SK-N-SH (cell line): Measurements from ENCODE around the gene UBE3B. TPM values are rescaled to one million over a fixed set of nuclear protein-coding genes. Genes with fewer than 3 reads are reported as not detected.

Experiments used
- CTCF ChIA-PET: fragments of 300-600, 350-600 bp; formaldehyde crosslinking; extraction: SDS; loops from one replicate; lab custom pipeline; 2021; lab: Yijun Ruan, JAX
- POLR2A ChIA-PET: fragments of 350-600 bp; sonication (Branson Sonifier 250); formaldehyde crosslinking; extraction: SDS; loops from one replicate; lab custom pipeline; 2020; ENCODE audit warnings: antibody characterized with exemption, inconsistent platforms; lab: Yijun Ruan, JAX
- DNase-seq: peaks from one replicate; pipeline ENCODE4 v3.0.0; 2012
- H2AFZ ChIP-seq: fragments of 200-600 bp; sonication (generic); 2 replicates; pipeline ENCODE4 v1.8.1; 2016; ENCODE audit warnings: antibody characterized with exemption, mild to moderate bottlenecking, low read depth
- H3F3A ChIP-seq: fragments of 200-600 bp; sonication (generic); replicated peaks from 2 replicates; pipeline ENCODE3; 2016; ENCODE audit warnings: antibody characterized with exemption, mild to moderate bottlenecking; ENCODE audit not compliant: insufficient read depth
- H3K27ac ChIP-seq, 2 experiments: fragments of 200-500 bp in 1 of 2; fragments of 200-600 bp in 1 of 2; sonication (Bioruptor generic) in 1 of 2; sonication (generic), shearing (Covaris generic) in 1 of 2; 2 replicates each; pipeline versions ENCODE4 v1.5.1 to v1.6.1; 2014 to 2016; ENCODE audit warnings: low read depth in 2 of 2, inconsistent platforms in 1 of 2, low read length in 1 of 2, mild to moderate bottlenecking in 1 of 2, mixed read lengths in 1 of 2
- H3K27me3 ChIP-seq: fragments of 200-600 bp; sonication (generic), shearing (Covaris generic); 2 replicates; pipeline ENCODE4 v1.6.1; 2016; ENCODE audit warnings: mixed run types; ENCODE audit not compliant: insufficient read depth
- H3K36me3 ChIP-seq, 2 experiments: fragments of 200-500 bp in 1 of 2; fragments of 200-600 bp in 1 of 2; sonication (Bioruptor generic) in 1 of 2; sonication (generic) in 1 of 2; replicated peaks in 1 of 2; 2 replicates each; pipeline versions ENCODE3 to v1.5.1; 2014 to 2016; ENCODE audit warnings: low read length in 1 of 2, mild to moderate bottlenecking in 1 of 2; ENCODE audit not compliant: insufficient read depth in 2 of 2, control insufficient read depth in 1 of 2
- H3K4me1 ChIP-seq, 2 experiments: fragments of 200-500 bp in 1 of 2; fragments of 200-600 bp in 1 of 2; sonication (Bioruptor generic) in 1 of 2; sonication (generic), shearing (Covaris generic) in 1 of 2; 2 replicates each; pipeline versions ENCODE4 v1.5.1 to v1.6.1; 2014 to 2016; ENCODE audit warnings: low read depth in 1 of 2, low read length in 1 of 2, mixed run types in 1 of 2; ENCODE audit not compliant: insufficient read depth in 2 of 2, control insufficient read depth in 1 of 2
- H3K4me2 ChIP-seq: fragments of 200-600 bp; sonication (generic), shearing (Covaris generic); 2 replicates; pipeline ENCODE4 v1.6.1; 2017; ENCODE audit warnings: mixed run types
- H3K4me3 ChIP-seq, 2 experiments: fragments of 200-500 bp in 1 of 2; fragments of 200-600 bp in 1 of 2; sonication (Bioruptor generic) in 1 of 2; sonication (generic), shearing (Covaris generic) in 1 of 2; 2 replicates each; pipeline versions ENCODE4 v1.5.1 to v1.8.1; 2014 to 2016; ENCODE audit warnings: low read depth in 2 of 2, inconsistent platforms in 1 of 2, low read length in 1 of 2, mild to moderate bottlenecking in 1 of 2, mixed read lengths in 1 of 2, moderate library complexity in 1 of 2
- H3K79me2 ChIP-seq: fragments of 200-600 bp; sonication (generic); 2 replicates; pipeline ENCODE4 v1.8.1; 2017; ENCODE audit warnings: mild to moderate bottlenecking; ENCODE audit not compliant: insufficient read depth
- H3K9ac ChIP-seq: fragments of 200-600 bp; sonication (generic); 2 replicates; pipeline ENCODE4 v1.6.1; 2017; ENCODE audit warnings: mixed run types
- H3K9me2 ChIP-seq: fragments of 200-600 bp; sonication (generic); 2 replicates; pipeline ENCODE4 v1.6.1; 2017; ENCODE audit warnings: mixed run types
- H3K9me3 ChIP-seq: fragments of 200-600 bp; sonication (generic); 2 replicates; pipeline ENCODE4 v1.6.1; 2017; ENCODE audit warnings: mixed run types, mild to moderate bottlenecking, moderate library complexity
- H4K20me1 ChIP-seq: fragments of 200-600 bp; sonication (generic); 2 replicates; pipeline ENCODE4 v1.6.1; 2017; ENCODE audit warnings: mild to moderate bottlenecking, mixed run types; ENCODE audit not compliant: insufficient read depth
- ELF1 ChIP-seq: IDR thresholded peaks from 2 replicates; pipeline ENCODE4 v1.4.0; 2012
- EP300 ChIP-seq, 2 experiments: IDR thresholded peaks; 2 replicates each; pipeline versions ENCODE4 v1.4.0 to v1.6.1; 2012; ENCODE audit warnings: borderline replicate concordance in 1 of 2, low read depth in 1 of 2, low read length in 1 of 2
- FOXJ3 ChIP-seq: sonication (generic); formaldehyde crosslinking; IDR thresholded peaks from 2 replicates; pipeline ENCODE4 v1.5.1; 2020; ENCODE audit warnings: mild to moderate bottlenecking, missing genetic modification reagents
- FOXM1 ChIP-seq: IDR thresholded peaks from 2 replicates; pipeline ENCODE4 v1.4.0; 2012; ENCODE audit warnings: low read depth, mild to moderate bottlenecking
- MEF2A ChIP-seq: IDR thresholded peaks from 2 replicates; pipeline ENCODE4 v1.4.0; 2012; ENCODE audit warnings: low read depth, borderline replicate concordance
- NRF1 ChIP-seq: IDR thresholded peaks from 2 replicates; pipeline ENCODE4 v1.6.1; 2012; ENCODE audit warnings: low read depth, mild to moderate bottlenecking, low read length
- POLR2AphosphoS5 ChIP-seq: IDR thresholded peaks from 2 replicates; pipeline ENCODE4 v1.6.1; 2012; ENCODE audit warnings: low read depth, low read length
- RCOR1 ChIP-seq: fragments of 150-350 bp; IDR thresholded peaks from 2 replicates; pipeline ENCODE4 v1.6.1; 2017; ENCODE audit warnings: antibody characterized with exemption, low read length
- RFX5 ChIP-seq: IDR thresholded peaks from 2 replicates; pipeline ENCODE4 v1.6.1; 2012; ENCODE audit warnings: mild to moderate bottlenecking, improper control_type of control experiment, low read length
- RXRA ChIP-seq: IDR thresholded peaks from 2 replicates; pipeline ENCODE4 v1.4.0; 2012; ENCODE audit warnings: low read depth, mild to moderate bottlenecking, borderline replicate concordance
- TAF1 ChIP-seq: IDR thresholded peaks from 2 replicates; pipeline ENCODE4 v1.6.1; 2012; ENCODE audit warnings: low read depth, mild to moderate bottlenecking, low read length, moderate library complexity, borderline replicate concordance
- TCF12 ChIP-seq: IDR thresholded peaks from 2 replicates; pipeline ENCODE4 v1.4.0; 2012
- WGBS: methylation state at CpG from one replicate; pipeline ENCODE4 v1.1.6; 2017; ENCODE audit warnings: low lambda C conversion rate; 5-methylcytosine and 5-hydroxymethylcytosine counted together
- polyA plus RNA-seq, 3 experiments: library from polyadenylated mRNA; depleted of rRNA; stranded (reverse); fragments of >200 nt; gene quantifications; 2 replicates each; pipeline ENCODE4 v1.2.3, GENCODE V29; 2012
- TF ChIP-seq, protein P1 (sequence below): fragments of 150-350 bp; IDR thresholded peaks from 2 replicates; pipeline ENCODE4 v1.6.1; 2017; ENCODE audit warnings: antibody characterized with exemption, low read length, low read depth, borderline replicate concordance
- TF ChIP-seq, protein P2 (sequence below): IDR thresholded peaks from 2 replicates; pipeline ENCODE4 v1.6.1; 2012; ENCODE audit warnings: mild to moderate bottlenecking, low read depth, low read length, moderate library complexity
- TF ChIP-seq, protein P3 (sequence below): IDR thresholded peaks from 2 replicates; pipeline ENCODE4 v1.4.0; 2012; ENCODE audit warnings: low read depth

Gene UBE3B
- polyA plus RNA-seq, 1 of the 3 experiments (the other 2 are of a cell fraction): 28.6 TPM

DNA sequence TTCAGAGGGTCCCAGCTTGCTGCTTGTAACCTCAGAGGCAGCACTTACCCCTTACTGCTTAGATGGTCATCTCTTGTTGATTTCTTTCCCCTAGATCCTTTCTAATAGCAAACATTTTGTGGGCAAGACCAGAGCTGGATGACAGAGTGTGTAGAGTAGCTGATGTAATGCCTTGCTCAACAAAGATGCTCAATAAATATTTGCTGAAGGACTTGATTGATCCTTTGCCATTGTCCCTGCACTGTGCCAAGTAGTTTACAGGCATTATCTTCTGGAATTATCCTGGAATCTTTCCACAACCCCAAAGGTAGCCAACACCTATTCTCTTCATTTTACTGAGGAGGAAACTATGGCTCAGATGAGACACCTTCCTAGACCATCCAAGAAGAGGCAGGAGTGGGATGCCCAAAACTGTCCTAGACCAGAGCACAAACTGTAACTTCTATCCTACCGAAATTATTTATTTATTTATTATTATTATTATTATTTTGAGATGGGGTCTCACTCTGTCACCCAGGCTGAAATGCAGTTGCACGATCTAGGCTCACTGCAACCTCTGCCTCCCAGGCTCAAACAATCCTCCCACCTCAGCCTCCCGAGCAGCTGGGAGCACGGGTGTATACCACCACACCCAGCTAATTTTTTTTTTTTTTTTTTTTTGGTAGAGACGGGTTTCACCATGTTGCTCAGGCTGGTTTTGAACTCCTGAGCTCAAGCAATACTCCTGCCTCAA is 94.5 kb downstream of the UBE3B start:
- CTCF ChIA-PET: interaction anchor here (0.6 to 3.2 kb wide), 6 partner anchors 10 to 203 kb away, joined by 3 to 13 read pairs (median 3); no protein-coding TSS in a partner anchor
- Histone ChIP-seq H3F3A (no peaks in the 10 kb centered on the region), H3K4me1 (peaks cover 0 to 14% of the 10 kb centered on the region in 2 experiments; a peak in 2 of 4 replicates), H3K36me3 (peaks cover 4 to 20% of the 10 kb centered on the region in 2 experiments), H3K9me3 (no peaks in the 10 kb centered on the region), H3K4me3 (no peak overlapping the region), H3K27me3 (no peaks in the 10 kb centered on the region), H3K9ac (no peak overlapping the region), H3K27ac (no peak overlapping the region), H2AFZ (no peak overlapping the region), H3K4me2 (peak overlapping the region; percentile 78; the same call in 1 of the 2 replicates), H3K9me2 (no peaks in the 10 kb centered on the region), H3K79me2 (no peaks in the 10 kb centered on the region), H4K20me1 (no peaks in the 10 kb centered on the region)
- TF ChIP-seq, protein P1, sequence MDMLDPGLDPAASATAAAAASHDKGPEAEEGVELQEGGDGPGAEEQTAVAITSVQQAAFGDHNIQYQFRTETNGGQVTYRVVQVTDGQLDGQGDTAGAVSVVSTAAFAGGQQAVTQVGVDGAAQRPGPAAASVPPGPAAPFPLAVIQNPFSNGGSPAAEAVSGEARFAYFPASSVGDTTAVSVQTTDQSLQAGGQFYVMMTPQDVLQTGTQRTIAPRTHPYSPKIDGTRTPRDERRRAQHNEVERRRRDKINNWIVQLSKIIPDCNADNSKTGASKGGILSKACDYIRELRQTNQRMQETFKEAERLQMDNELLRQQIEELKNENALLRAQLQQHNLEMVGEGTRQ: no peak
- TF ChIP-seq FOXJ3 (CRISPR knock-in tag) (no peak), NRF1 (no peak), FOXM1 (no peak), ELF1 (no peak), RCOR1 (no peak), TCF12 (no peak)
- TF ChIP-seq, protein P2, sequence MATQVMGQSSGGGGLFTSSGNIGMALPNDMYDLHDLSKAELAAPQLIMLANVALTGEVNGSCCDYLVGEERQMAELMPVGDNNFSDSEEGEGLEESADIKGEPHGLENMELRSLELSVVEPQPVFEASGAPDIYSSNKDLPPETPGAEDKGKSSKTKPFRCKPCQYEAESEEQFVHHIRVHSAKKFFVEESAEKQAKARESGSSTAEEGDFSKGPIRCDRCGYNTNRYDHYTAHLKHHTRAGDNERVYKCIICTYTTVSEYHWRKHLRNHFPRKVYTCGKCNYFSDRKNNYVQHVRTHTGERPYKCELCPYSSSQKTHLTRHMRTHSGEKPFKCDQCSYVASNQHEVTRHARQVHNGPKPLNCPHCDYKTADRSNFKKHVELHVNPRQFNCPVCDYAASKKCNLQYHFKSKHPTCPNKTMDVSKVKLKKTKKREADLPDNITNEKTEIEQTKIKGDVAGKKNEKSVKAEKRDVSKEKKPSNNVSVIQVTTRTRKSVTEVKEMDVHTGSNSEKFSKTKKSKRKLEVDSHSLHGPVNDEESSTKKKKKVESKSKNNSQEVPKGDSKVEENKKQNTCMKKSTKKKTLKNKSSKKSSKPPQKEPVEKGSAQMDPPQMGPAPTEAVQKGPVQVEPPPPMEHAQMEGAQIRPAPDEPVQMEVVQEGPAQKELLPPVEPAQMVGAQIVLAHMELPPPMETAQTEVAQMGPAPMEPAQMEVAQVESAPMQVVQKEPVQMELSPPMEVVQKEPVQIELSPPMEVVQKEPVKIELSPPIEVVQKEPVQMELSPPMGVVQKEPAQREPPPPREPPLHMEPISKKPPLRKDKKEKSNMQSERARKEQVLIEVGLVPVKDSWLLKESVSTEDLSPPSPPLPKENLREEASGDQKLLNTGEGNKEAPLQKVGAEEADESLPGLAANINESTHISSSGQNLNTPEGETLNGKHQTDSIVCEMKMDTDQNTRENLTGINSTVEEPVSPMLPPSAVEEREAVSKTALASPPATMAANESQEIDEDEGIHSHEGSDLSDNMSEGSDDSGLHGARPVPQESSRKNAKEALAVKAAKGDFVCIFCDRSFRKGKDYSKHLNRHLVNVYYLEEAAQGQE: no peak
- DNase-seq: no peak
- WGBS: 89% methylated on average over 5 of the region's 5 CpGs
- POLR2A ChIA-PET: interaction anchor here (1.0 kb wide), 1 partner anchor 15 kb away, joined by 3 read pairs; no protein-coding TSS in a partner anchor

DNA sequence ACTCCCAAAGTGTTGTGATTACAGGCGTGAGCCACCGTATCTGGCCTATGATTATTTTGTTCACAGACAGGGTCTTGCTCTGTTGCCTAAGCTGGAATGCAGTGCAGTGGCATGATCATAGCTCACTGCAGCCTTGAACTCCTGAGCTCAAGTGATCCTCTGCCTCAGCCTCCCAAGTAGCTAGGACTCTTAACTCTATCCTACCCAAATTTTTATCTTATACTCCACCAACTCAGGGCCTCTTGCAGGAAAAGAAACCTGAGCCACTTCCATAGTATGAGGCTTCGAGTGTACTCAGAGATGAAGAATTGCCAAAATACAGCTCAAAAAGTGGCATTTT is 95.0 kb downstream of the UBE3B start:
- H4K20me1 ChIP-seq: no peaks in the 10 kb centered on the region
- POLR2A ChIA-PET: interaction anchor here (1.0 kb wide), 1 partner anchor 16 kb away, joined by 3 read pairs; no protein-coding TSS in a partner anchor
- CTCF ChIA-PET: interaction anchor here (0.6 to 3.2 kb wide), 7 partner anchors 10 to 202 kb away, joined by 3 to 14 read pairs (median 6); no protein-coding TSS in a partner anchor
- H3K79me2 ChIP-seq: no peaks in the 10 kb centered on the region
- peaks cover 0 to 14% of the 10 kb centered on the region in 2 experiments; a peak in 2 of 4 replicates for H3K4me1 ChIP-seq
- no peak for DNase-seq
- peak overlapping the region; percentile 66 to 77 for H3K4me3 ChIP-seq
- peaks cover 9 to 26% of the 10 kb centered on the region in 2 experiments for H3K36me3 ChIP-seq
- H2AFZ ChIP-seq: peak overlapping the region; percentile 94
- no peaks in the 10 kb centered on the region for H3K9me3 ChIP-seq
- no peaks in the 10 kb centered on the region for H3K27me3 ChIP-seq
- H3K27ac ChIP-seq: peak overlapping the region in 1 of 2 experiments; percentile 82; a peak in 1 of 4 replicates
- 83% methylated on average over 3 of the region's 3 CpGs for WGBS
- H3K9ac ChIP-seq: peak overlapping the region; percentile 47; the same call in 1 of the 2 replicates
- no peaks in the 10 kb centered on the region for H3F3A ChIP-seq
- H3K9me2 ChIP-seq: no peaks in the 10 kb centered on the region
- peak overlapping the region; percentile 78 for H3K4me2 ChIP-seq
- no peak for TF ChIP-seq TAF1
- TF ChIP-seq, protein P2: no peak
- no peak for TF ChIP-seq RFX5
- TF ChIP-seq, protein P1: no peak
- TF ChIP-seq, protein P3, sequence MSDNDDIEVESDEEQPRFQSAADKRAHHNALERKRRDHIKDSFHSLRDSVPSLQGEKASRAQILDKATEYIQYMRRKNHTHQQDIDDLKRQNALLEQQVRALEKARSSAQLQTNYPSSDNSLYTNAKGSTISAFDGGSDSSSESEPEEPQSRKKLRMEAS: no peak
- TF ChIP-seq NRF1: no peak
- TF ChIP-seq EP300 (IDR thresholded peaks at IDR 0.05; ENCODE audit: borderline replicate concordance in 1 of 2, low read depth in 1 of 2, low read length in 1 of 2): no peak
- TF ChIP-seq MEF2A: no peak
- TF ChIP-seq POLR2AphosphoS5: no peak
- no peak for TF ChIP-seq RXRA
